ENCODE measurements around the gene CCL24.
"Not testable (repeated sequence)": the region's sequence is repeated elsewhere in the genome, so short reads cannot be mapped to it uniquely, and the experiment has no call there.

CCL24 gene

DNA sequence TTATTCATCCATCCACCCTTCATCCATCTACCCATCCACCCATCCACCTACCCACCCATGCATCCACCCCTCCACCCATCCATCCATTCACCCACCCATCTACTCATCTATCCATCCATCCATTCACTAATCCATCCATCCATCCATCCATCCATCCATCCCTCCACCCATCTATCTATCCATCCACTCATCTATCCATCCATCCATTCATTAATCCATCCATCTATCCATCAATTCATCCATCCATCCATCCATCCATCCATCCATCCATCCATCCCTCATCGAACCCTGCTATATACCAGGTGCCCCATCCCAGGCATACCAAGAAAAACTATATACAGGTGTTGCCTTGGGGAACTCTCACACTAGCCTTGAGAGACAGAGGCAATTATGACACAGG, 7.1 kb upstream of the CCL24 start:
- DNase-seq (ENCODE audit: low spot score): no peak

DNA sequence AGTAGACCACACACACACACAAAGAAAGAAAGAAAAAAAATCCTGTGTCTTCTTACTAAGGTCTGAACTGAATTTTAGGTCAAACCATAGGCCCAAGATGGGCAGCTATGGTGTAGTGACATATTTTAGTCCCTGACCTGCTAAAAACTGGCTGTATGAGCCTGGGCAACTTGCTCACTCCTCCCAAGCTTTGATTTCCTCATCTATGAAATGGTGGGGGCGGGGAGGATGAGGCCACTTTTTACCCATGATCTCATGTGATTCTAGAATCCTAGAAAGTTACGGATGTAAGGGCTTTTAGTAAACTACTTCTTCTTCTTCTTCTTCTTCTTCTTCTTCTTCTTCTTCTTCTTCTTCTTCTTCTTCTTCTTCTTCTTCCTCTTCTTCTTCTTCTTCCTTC, 6.1 kb upstream of the CCL24 start:
- DNase-seq (ENCODE audit: low spot score): no peak

DNA sequence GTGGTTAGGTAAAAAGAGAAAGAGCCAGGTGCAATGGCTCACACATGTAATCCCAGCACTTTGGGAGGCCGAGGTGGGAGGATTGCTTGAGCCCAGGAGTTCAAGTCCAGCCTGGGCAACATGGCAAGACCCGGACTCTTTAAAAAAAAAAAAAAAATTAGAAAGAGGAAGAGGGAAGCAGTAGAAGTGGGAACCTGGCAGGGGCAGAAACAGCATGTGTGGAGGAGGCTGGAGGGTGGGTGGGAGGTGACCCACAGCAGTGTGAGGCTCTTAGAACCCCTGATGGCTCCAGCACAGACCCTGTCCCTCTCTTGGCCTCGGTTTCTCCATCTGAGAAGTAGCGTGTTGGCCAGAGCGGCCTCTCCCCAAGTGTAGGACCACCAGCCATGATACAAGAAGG, 4.9 kb upstream of the CCL24 start:
- DNase-seq (ENCODE audit: low spot score): no peak

DNA sequence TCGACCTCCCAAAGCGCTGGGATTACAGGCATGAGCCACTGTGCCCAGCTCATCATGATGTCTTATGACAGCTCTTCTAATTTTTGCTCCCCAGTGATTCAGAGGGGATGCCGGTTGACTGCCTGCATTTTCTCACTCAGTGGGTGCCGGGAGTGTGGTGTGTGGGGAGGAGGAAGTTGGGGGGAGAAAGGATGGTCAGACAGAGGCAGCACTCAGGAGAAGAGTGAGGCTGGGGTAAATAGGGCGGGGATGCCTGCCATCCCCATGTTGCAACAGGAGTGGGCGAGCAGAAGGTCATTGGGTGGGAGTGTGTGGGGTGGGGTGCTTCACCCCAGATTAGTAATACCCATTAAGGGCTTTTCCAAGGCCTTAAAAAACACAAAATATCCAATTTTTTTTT, 3.5 kb upstream of the CCL24 start:
- DNase-seq (ENCODE audit: low spot score): no peak

DNA sequence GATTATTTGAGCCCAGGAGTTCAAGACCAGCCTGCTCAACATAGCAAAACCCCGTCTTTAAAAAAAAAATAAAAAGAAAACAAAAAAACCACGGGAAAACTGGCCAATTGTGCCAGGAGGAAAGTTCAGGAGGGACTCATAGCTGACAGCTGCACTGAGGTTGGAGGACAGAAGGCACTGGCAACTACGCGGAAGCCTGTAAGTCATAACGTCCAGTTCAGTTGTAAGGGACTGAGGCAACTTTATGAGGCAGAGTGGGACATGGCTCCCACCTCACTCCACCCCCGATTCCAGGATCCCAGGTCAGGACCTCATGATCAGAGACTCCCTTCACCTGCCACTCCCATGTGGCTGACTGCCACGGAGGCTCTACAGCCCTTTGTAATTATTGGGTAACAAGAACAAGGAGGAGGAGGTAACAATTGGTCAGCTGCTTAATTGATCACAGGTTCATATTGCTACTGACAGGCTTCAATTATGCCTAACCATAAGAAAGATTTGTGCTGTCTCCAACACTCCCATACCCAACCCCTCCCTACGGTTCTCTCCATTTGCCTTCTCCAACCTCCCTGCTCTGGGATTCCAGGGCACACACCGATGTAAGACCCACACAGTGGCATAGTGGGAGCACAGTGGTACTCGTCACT, 1.9 kb upstream of the CCL24 start:
- DNase-seq (ENCODE audit: low spot score): no peak

DNA sequence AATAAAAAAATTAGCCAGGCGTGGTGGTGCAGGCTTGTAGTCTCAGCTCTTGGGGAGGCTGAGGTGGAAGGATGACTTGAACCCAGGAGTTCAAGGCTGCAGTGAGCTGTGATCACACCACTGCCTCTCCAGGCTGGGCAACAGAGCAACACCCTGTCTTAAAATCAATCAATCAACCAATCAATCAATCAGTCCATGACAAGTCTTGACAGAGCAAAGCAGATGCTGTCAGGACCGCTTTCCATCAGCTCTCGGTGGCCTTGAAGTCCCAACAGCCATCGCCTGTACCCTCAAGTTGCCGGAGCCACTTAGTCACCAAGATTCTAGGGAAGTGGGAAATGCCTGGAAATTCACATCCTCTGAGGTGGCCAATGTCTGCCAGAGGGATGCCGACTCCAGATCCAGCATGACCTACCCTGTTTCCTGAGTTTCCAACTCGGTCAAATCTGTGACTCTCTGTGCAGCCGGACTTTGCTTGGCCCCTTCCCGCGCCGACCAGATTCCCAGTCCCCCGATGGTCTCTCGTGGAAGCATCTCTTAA, 871 bp upstream of the CCL24 start:
- no peak for DNase-seq (ENCODE audit: low spot score)

DNA sequence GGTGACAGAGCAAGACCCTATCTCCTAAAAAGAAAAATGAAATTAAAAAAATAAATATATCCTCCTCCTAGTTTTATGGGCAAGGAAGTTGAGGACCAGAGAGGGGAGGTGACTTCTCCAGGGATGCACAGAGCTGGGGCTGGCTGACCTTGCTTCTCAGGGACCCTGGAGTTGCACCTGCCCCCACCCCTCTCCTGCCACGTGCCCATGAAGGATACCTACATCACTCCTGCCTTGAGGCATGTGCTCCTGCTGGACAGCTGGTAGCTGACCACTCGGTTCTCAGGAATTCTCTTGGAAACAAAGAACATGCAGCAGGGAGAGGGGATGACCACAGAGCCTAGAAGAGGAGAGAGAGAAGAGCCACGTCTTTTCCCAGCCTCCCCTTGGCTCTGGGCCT, 522 bp downstream of the CCL24 start:
- no peak for DNase-seq (ENCODE audit: low spot score)

DNA sequence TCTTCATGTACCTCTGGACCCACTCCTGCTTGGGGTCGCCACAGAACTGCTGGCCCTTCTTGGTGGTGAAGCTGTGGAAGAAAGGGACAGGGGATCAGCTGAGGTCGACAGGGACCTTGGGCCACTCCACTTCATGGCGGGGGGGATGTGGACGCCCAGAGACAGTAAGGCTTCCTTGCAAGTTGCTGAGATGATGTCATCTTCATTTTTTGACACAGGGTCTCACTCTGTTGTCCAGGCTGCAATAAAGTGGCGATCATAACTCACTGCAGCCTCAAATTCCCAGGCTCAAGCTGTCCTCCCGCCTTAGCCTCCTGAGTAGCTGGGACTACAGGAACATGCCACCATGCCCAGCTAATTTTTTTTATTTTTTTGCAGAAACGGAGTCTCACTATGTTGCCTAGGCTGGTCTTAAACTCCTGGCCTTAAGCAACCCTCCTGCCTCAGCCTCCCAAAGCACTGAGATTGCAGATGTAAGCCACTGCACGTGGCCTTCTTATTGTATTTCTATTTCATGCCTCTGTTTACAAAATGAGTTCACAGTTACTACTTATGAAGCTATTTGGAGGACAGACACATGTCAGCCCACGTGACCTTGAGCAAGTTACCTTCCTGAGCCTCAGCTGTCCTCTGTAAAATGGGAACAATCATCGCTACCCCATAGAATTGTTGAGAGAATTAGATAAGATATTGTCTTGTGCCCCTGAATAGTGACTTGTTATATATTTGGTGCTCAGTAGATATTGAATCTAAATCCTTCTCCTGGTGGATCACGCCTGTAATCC, 1.5 kb downstream of the CCL24 start:
- no peak for DNase-seq (ENCODE audit: low spot score)

DNA sequence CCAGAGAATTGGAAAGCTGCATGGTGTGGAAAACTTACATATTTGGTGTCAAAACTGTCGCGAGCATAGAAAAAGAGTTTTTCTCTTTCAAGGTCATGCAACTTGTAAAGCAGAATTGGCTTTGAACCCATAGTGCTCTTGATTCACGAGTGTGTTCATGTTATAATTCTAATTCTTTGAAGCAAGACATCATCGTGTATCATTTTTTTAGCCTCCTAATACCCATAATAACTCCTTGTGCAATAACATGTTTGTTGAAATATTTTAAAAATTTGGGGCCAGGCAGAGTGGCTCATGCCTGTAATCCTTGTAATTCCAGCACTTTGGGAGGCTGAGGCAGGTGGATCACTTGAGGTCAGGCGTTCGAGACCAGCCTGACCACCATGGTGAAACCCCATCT, 4.2 kb downstream of the CCL24 start:
- no peak for DNase-seq (ENCODE audit: low spot score)

DNA sequence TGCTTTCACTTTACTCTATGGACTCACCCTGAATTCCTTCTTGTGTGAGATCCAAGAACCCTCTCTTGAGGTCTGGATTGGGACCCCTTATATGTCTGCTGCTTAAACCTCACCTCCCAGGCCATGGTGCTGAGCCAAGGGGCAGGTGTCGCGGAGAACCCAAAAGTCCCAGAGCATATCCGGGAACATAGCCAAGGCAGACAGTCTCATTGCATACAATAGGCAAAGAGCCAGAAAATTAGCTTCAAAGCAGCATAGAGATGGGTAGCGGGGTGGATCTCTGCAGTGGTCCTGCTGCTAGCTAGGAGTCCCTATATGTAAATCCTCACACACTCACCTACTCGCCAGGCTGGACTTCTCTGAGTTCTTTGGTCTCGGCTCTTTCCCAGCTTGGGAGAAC, 5.5 kb downstream of the CCL24 start:
- DNase-seq (ENCODE audit: low spot score): no peak

DNA sequence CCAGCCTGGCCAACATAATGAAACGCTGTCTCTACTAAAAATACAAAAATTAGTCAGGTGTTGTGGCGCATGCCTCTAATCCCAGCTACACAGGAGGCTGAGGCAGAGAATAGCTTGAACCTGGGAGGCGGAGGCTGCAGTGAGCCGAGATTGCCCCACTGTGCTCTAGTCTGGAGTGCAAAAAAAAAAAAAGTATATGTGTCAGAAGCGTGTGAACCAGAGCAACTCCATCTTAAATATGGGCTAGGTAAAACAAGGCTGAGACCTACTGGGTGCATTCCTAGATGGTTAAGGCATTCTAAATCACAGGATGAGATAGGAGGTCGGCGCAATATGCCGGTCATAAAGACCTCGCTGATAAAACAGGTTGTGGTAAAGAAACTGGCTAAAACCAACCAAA, 6.2 kb downstream of the CCL24 start:
- no peak for DNase-seq (ENCODE audit: low spot score)

DNA sequence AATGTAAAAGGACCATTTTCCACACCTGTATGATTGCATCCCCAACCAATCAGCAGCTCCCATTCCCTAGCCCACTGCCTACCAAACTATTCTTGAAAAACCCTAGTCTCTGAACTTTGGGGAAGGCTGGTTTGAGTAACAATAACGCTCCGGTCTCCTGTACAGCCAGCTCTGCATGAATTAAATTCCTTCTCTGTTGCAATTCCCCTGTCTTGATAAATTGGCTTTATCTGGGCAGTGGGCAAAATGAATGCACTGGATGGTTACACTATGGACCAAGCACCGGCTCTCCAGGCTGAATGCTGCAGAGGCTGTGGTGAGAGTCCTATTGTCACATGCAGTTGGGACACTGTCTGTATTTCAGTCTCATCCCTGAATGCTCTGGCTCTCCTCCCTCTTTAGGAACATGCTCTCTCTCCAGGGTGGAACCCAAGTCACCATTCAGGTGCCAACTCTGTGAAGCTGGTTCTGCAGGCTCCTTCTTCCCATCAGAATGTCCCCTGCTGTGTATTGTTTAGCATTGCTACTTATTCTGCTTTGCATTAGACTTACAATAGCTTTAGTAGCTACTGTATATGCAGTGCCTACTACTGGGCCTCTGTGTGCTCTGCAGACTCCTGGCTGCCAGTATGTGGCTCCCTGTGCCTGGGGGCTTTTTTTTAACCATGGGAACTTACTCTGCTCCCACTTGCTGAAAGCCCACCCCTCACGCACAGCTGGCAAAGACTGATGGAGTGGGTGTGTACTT, 6.9 kb downstream of the CCL24 start:
- DNase-seq (ENCODE audit: low spot score): no peak

DNA sequence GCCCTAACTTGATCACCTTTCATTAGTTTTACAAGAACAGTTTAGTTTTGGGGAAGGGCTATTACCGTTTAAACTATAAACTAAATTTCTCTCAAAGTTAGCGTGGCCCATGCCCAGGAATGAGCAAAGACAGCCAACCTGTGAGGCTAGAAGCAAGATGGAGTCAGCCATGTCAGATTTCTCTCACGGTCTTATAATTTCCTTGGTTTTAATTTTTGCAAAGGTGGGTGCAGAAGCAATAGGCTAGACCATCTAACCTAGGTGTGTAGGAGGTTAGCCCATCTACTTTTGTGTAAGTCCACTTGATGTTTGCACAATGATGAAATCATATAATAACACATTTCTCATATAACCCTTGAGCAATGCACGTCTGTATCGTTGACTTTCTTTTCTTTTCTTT, 8.9 kb downstream of the CCL24 start:
- DNase-seq (ENCODE audit: low spot score): no peak

DNA sequence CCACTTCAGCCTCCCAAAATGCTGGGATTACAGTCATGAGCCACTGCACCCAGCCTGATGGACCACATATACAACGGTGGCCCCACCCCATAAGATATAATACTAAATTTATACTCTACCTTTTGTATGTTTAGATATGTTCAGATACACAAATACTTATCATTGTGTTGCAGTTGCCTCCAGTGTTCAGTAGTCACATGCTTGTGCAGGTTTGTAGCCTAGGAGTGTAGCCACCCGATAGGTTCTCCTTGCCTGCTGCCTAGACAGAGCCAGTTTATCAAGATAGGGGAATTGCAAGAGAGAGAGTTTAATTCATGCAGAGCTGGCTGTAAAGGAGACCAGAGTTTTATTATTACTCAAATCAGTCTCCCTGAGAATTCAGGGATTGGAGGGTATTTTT, 9.6 kb downstream of the CCL24 start:
- DNase-seq (ENCODE audit: low spot score): no peak

DNA sequence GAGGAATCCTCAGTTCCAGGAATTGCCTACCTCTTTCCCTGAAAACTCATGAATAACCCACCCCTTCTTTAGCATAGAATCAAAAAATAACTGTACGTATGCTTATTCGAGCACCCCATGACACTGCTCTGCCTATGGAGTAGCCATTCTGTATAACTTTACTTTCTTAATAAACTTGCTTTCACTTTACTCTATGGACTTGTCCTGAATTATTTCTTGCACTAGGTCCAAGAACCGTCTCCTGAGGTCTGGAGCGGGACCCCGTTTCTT, 11.1 kb downstream of the CCL24 start:
- no peak for DNase-seq (ENCODE audit: low spot score)

DNA sequence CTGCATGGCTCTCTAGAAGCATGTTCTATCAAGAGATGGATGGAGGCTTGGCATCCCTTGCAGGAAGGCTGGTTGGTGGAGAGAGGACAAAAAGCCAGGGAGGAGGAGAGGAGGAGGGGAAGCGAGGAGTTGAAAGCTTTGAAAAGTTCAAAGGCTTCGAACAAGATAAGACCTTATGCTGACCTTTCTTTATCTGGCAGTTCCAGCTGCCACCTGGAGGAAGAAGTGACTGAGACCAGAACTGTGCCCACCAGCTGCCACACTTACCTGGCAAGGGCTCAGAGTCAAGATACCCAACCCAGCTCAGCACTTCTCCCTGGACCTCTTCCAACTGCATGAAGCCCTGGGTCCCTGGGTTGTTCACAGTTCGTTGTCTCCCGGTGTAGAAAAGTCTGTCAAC, 14.8 kb downstream of the CCL24 start:
- DNase-seq (ENCODE audit: low spot score): no peak

DNA sequence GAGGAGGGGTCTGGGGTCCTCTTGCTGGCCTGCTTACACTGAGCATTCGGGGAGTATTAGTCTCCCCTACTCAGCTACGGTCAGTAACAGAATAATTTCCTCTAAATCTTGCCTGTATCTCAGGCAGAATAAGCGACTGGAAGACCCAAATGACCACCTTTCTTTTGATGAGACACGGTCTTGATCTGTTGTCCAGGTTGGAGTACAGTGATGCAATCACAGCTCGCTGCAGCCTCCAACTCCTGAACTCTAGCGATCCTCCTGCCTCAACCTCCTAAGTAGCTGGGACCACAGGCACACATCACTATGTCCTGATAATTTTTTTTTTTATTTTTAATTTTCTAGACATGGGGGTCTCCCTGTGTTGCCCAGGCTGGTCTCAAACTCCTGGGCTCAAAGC, 17.2 kb downstream of the CCL24 start:
- no peak for DNase-seq (ENCODE audit: low spot score)

DNA sequence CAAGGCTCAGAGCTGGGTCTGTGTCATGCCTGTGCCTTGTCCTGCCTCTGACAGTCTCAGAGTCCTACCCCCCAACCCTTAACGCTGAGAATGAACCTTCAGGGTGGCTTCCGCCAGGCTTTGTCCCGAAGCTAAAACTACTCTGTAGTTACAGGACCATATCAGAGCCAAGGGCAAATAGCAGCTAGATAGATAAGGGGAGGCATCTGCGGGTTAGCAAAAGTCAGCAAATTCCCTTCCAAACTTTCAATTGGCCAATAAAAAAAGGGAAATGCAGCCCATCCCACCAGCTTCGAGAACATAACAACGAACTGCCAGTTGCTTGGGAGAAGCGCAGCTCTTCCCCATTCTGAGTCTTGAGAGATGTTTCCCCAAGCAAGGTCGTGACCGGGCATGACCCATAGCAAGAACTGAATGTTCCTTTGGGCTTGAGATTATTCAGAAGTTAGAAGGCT, 17.7 kb downstream of the CCL24 start:
- DNase-seq (ENCODE audit: low spot score): no peak

DNA sequence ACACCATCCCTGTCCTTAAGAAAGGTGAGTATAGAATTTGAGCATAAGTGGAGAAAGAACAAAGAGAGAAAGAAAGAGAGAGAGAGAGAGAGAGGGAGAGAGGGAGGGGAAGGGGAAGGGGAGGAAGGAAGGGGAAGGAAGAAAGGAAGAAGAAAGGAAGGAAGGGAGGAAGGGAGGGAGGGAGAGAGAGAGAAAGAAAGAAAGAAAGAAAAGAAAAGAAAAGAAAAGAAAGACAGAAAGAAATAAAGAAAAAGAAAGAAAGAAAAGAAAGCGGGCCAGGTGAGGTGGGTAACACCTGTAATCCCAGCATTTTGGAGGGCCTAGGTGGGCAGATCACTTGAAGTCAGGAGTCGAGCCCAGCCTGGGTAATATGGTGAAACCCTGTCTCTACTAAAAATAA, 19.9 kb downstream of the CCL24 start:
- DNase-seq (ENCODE audit: low spot score): no peak

DNA sequence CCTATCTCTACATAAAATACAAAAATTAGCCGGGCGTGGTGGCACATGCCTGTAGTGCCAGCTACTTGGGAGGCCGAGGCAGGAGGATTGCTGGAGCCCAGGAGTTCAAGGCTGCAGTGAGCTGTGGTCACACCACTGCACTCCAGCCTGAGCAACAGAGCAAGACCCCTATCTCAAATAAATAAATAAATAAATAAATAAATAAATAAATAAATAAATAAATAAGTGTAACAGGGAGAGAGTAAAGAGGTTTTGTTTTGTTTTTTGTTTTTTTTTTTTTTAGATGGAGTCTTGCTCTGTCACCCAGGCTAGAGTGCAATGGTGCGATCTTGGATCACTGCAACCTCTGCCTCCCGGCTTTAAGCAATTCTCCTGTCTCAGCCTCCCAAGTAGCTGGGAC, 21.0 kb downstream of the CCL24 start:
- not testable (repeated sequence) for DNase-seq (ENCODE audit: low spot score)

DNA sequence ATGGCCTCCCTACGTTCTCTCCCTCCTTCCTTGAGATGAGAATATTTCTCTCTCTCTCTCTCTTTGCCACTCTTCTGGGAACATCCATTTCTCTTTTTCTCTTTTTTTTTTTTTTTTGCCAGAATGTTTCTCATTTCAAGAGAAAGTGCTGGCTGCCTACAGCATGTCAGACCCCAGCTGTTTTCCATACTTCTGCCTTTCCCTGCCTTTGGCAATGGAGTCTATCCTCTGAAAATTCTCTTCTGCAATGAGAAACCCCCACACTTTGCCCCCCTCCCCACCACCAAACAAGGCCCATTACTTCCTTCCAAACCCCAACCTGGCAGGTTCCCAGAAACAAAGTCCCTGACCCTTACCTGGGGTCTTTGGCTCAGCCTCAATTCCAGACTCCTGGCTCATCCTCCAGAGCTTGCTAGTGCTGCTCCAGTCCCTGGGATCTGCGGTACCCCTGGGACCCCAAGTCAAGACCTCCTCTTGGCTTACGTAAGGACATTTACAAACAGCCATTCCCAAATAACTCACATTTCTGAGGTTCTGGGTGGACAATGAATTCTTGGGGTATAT, 24.2 kb downstream of the CCL24 start:
- no peak for DNase-seq (ENCODE audit: low spot score)

DNA sequence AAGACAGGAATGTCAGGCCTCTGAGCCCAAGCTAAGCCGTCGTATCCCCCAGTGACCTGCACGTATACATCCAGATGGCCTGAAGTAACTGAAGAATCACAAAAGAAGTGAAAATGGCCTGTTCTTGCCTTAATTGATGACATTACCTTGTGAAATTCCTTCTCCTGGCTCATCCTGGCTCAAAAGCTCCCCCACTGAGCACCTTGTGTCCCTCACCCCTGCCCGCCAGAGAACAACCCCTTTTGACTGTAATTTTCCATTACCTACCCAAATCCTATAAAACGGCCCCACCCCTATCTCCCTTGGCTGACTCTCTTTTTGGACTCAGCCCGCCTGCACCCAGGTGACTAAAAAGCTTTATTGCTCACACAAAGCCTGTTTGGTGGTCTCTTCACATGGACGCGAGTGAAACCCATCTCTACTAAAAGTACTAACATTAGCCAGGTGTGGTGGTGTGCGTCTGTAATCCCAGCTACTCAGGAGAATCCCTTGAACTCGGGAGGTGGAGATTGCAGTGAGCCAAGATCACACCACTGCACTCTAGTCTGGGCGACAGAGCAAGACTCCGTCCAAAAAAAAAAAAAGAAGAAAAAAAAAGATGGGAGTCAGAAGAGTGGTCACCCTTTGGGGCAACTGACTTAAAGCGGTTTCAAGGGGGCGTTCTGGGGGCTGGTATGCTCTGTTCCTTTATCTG, 25.3 kb downstream of the CCL24 start:
- not testable (repeated sequence) for DNase-seq (ENCODE audit: low spot score)

Measured in SK-N-DZ (cell line).